ENCODE data around the gene BTN1A1. TPM values are rescaled to one million over a fixed set of nuclear protein-coding genes. Genes with fewer than 3 reads are reported as not detected.
A peak's percentile ranks its signal among the peaks of the same experiment; 100 is the strongest.

The BTN1A1 gene
- total and polyA plus RNA-seq, 9 of the 15 experiments (the other 6 are each of a cell fraction or from before 2014, with no cell fraction given) = 0.01 to 0.15 (median 0.06) TPM; not detected in 4

- peak overlapping the region; percentile 98 for H2AFZ ChIP-seq (ENCODE audit: low read depth, low read length)
- H3K79me2 ChIP-seq (ENCODE audit: control insufficient read depth, insufficient read depth, low read length) = peaks cover 36% of the 10 kb centered on the region
- peak; percentile 89 for FAIRE-seq
- peaks cover 14 to 25% of the 10 kb centered on the region in 2 experiments for H3K4me1 ChIP-seq (replicated peaks in 1 of 2; ENCODE audit: control insufficient read depth in 2 of 2, insufficient read depth in 2 of 2, low read length in 2 of 2)
- peak overlapping the region; percentile 67 for H3K4me3 ChIP-seq
- H3K27me3 ChIP-seq (ENCODE audit: control insufficient read depth in 2 of 2, insufficient read depth in 2 of 2, low read length in 2 of 2) = no peaks in the 10 kb centered on the region
- no TSS peak for BruUV-seq (replicated peaks)
- DNase-seq (ENCODE audit: extremely low read depth in 1 of 4, low spot score in 3 of 4) = peak; percentile 78 to 96 (median 82)
- ChIA-PET POLR2A (interaction anchor here (0.5 to 4.2 kb wide), 37 partner anchors 9 to 511 kb away, joined by 3 to 26 read pairs (median 4); a partner anchor contains a TSS), CTCF (ENCODE audit: low intra/inter-chr PET ratio) (no interaction called here)
- H3K9ac ChIP-seq (ENCODE audit: insufficient read depth in 1 of 2, low read depth in 2 of 2, low read length in 2 of 2) = peak overlapping the region; percentile 80 to 95
- peaks cover 23% of the 10 kb centered on the region; the same call in 2 of the 3 replicates for H3K36me3 ChIP-seq (ENCODE audit: control insufficient read depth, insufficient read depth, low read length)
- intact Hi-C loops (cut with micrococcal nuclease) (loop anchor here (1.0 to 5.0 kb wide), 4 partner anchors 16 to 225 kb away; no protein-coding TSS in a partner anchor), in situ Hi-C loops (cut with MboI) (no loop called here)
- H3K27ac ChIP-seq (ENCODE audit: extremely low read depth, low read depth, low read length) = peak overlapping the region; percentile 86
- peak overlapping the region; percentile 94 for H3K4me2 ChIP-seq (ENCODE audit: insufficient read depth, low read length)
- WGBS (ENCODE audit: insufficient coverage, low coverage, missing lambda C conversion rate) = under 1% methylated on average over 37 of the region's 37 CpGs
- no peaks in the 10 kb centered on the region for H3K9me3 ChIP-seq (replicated peaks; ENCODE audit: control insufficient read depth, insufficient read depth, low read depth, low read length)
- H4K20me1 ChIP-seq (replicated peaks; ENCODE audit: control insufficient read depth, insufficient read depth, low read length) = no peaks in the 10 kb centered on the region; the same call in 1 of the 2 replicates
- peak; percentile 66 for ATAC-seq
- no peaks in the 10 kb centered on the region for H3K9me1 ChIP-seq (ENCODE audit: control insufficient read depth, insufficient read depth, low read length)
- peak; percentile 99 for TF ChIP-seq GTF3C2 (IDR thresholded peaks at IDR 0.05; ENCODE audit: borderline replicate concordance, extremely low read depth, insufficient read length)
- no peak for TF ChIP-seq ZNF347 (CRISPR knock-in tag; IDR thresholded peaks at IDR 0.05; ENCODE audit: low read depth)
- TF ChIP-seq ZNF175 (CRISPR knock-in tag; IDR thresholded peaks at IDR 0.05; ENCODE audit: low read depth) = peak; percentile 72; the same call in 1 of the 2 replicates
- TF ChIP-seq YBX1 (IDR thresholded peaks at IDR 0.05) = no peak
- peak; percentile 78 for TF ChIP-seq ZNF407 (IDR thresholded peaks at IDR 0.05; ENCODE audit: low read depth)
- peak; percentile 87; the same call in 1 of the 2 replicates for TF ChIP-seq ZNF830 (CRISPR knock-in tag; IDR thresholded peaks at IDR 0.05)
- peak; percentile 71 to 100 for TF ChIP-seq TBL1XR1 (IDR thresholded peaks at IDR 0.05; ENCODE audit: low read length in 2 of 2)
- no peak for TF ChIP-seq GABPA (tag; conservative IDR thresholded peaks at IDR 0.05; ENCODE audit: low read depth)
- 0 out of 4 replicates have a peak, but pooled peaks of 1 of the 2 experiments have one; percentile 63 for TF ChIP-seq SIN3A (IDR thresholded peaks at IDR 0.05; ENCODE audit: borderline replicate concordance in 2 of 2, control insufficient read depth in 1 of 2, low read depth in 2 of 2, low read length in 2 of 2)
Measured at GRCh38 chr6:26537160-26537845, 37.2 kb downstream of the BTN1A1 start.
